GM12873 (cell line): ENCODE data around the gene GSG1L.

Experiments
- TF ChIP-seq, protein P1 (sequence below): IDR thresholded peaks from 2 replicates; pipeline ENCODE4 v1.5.1; 2012; ENCODE audit warnings: low read depth, mild to moderate bottlenecking, moderate library complexity, low read length, control low read depth; ENCODE audit not compliant: insufficient read depth; ENCODE audit errors: missing control alignments

GSG1L gene

GRCh38 chr16:28003021-28003865, 60.3 kb downstream of the GSG1L start:
- TF ChIP-seq, protein P1, sequence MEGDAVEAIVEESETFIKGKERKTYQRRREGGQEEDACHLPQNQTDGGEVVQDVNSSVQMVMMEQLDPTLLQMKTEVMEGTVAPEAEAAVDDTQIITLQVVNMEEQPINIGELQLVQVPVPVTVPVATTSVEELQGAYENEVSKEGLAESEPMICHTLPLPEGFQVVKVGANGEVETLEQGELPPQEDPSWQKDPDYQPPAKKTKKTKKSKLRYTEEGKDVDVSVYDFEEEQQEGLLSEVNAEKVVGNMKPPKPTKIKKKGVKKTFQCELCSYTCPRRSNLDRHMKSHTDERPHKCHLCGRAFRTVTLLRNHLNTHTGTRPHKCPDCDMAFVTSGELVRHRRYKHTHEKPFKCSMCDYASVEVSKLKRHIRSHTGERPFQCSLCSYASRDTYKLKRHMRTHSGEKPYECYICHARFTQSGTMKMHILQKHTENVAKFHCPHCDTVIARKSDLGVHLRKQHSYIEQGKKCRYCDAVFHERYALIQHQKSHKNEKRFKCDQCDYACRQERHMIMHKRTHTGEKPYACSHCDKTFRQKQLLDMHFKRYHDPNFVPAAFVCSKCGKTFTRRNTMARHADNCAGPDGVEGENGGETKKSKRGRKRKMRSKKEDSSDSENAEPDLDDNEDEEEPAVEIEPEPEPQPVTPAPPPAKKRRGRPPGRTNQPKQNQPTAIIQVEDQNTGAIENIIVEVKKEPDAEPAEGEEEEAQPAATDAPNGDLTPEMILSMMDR: no peak

DNA sequence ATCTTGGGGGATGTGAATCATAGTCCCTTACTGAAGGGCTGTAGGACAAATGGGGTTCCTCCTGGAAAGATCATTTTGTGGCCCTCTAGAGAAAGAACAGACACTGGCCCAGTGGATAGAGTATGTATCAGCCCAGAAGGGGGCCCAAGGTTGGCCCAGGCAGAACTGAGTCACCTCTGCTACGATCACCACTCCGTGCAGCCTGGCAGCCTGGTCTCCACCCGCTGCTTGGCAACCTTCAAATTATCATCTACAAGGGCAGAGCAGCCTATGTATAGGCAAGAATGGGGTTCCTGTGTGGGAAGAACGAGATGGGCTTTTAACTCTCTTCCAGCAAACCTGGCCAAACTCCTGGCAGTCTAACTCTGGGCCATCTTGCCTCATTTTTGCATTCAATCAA, 61.9 kb downstream of the GSG1L start:
- TF ChIP-seq, protein P1: no peak

GRCh38 chr16:28001184-28001583, 62.3 kb downstream of the GSG1L start:
- TF ChIP-seq, protein P1: no peak

DNA sequence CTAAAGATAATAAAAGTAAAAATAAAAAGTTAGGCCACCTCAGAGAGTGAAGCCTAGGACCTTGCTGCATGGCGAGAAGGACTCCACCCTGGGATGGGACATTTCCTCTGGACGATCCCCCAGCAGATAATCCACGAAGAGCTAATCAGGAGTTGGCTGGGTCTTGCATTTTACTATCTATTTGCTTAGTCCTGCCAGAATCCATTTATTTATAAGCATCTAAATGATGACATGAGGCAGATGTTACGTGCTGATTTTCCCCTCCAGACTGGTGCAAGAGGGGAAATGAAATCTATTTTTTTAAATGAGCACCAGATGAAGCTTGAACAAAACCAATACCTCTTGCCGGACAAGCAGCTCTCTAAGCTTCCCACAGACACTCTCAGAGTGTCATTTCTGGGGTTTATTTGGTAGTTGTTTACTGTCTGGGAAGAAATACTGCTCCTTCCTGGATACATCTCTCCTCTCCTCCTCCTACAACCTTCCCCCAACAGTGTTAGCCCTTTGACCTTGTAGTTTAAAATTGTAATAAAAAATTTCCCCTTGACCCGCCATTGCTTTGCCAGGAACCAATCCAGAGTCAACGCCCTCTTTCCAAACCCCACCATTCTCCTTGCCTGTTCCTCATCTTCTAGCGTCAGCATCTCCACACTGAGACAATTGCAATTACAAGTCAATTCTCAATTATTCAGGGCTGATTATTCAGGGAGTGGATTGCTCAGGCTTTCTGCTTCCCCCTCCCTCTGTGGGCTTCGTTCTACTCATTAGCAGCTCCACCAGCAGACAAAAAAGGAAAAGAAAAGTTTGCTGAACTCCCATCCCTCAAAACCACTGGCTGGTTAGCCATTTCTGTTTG, 63.0 kb downstream of the GSG1L start:
- TF ChIP-seq, protein P1: no peak

DNA sequence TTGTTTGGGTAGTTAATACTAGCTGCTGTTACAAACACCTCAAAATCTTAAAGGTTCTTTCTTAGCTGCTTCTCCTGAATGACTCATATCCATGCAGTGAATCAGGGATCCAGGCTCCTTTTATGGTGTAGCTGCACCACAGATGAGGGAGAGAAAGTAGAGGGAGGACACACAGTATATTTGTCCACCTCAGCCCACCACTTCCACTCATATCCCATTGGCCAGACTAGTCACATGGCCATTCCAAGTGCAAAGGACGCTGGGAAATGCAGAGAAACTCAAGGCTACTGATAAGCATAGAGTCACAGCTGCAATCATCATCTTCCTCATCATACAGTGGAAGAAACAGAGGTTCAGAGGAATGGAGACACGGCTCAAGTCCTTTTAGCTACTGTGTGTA, 63.8 kb downstream of the GSG1L start:
- TF ChIP-seq, protein P1: no peak

GRCh38 chr16:27995378-27995777, 68.1 kb downstream of the GSG1L start:
- TF ChIP-seq, protein P1: no peak

DNA sequence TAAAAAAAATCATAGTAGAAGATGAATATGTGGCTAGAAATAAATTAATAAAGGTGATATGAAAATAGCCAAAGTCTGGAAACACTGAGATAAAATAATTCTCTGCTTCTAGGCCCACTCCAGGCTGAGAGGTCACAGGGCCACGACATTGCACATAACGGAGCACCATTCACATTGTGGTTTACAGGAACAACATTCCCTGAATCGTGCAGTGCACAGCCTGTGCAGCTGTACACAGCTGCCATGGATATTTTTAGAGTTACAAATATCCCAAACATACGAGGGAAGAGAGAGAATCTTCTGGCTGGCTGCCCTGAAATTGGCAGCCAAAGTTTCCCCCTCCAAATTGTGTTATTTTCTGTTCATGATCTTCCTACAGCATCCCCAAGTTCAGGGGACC, 68.8 kb downstream of the GSG1L start:
- TF ChIP-seq, protein P1: no peak
